ELR (cell line): ENCODE results near the gene DUSP8.
"Not testable (repeated sequence)": the region's sequence is repeated elsewhere in the genome, so short reads cannot be mapped to it uniquely, and the experiment has no call there.

ENCODE experiments used
- DNase-seq: peaks from one replicate; pipeline ENCODE4 v3.0.0-alpha.2; 2015; ENCODE audit warnings: low read depth

The DUSP8 gene

GRCh38 chr11:1513326-1514296 is 58.5 kb downstream of the DUSP8 start:
- DNase-seq, result no peak

DNA sequence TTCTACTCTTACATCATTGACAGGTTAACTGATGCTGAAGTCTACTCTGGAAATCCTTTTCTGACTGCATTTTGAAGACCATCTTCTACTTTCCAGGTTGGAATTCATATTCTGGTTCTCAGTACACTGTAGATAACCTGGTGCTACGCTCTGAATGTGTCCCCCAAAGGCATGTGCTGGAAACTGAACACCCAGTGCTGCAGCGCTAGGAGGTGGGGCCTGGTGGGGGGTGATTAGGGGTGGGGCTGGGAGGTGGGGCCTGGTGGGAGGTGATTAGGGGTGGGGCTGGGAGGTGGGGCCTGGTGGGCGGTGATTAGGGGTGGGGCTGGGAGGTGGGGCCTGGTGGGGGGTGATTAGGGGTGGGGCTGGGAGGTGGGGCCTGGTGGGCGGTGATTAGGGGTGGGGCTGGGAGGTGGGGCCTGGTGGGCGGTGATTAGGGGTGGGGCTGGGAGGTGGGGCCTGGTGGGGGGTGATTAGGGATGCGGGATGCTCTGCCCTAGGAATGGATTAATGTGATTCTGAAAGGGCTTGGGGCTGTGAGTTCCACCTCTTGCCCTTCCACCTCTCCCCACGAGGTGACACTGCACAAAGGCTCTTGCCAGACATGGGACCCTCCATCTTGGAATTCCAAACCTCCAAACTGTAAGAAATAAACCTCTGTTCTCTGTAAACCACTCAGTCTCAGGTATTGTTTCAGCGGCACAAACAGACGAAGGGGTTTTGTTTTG is 59.4 kb downstream of the DUSP8 start:
- DNase-seq, result not testable (repeated sequence)

DNA sequence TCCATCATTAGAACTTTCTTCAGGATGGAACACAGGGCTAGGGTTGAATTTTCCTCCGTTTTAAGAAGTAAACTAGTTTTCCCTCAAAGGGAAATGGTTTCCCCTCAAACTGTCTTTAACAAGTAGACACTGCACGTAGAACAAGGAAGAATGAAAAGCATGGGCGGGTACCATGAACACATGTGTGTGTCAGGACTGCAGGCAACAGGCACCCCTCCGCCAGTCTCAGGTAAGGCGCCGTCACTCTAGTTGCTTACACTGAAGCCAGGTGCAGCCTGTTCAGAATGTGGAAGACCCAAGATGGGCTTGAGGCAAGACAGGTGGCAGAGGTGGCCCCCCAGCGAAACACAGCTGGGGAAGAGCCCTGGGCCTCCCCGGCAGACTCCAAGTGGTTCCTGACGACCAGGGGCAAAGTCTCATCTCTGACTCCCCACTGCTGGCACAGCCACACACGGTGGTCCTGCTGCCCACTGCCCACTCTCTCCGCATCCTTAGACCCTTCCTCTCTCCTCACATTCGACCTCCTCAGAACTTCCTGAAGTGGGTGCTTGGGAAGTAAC is 60.1 kb downstream of the DUSP8 start:
- DNase-seq, result no peak

- no peak for DNase-seq
Observed at GRCh38 chr11:1510928-1511327, 61.1 kb downstream of the DUSP8 start.

GRCh38 chr11:1510351-1510750 is 61.7 kb downstream of the DUSP8 start:
- not testable (repeated sequence) for DNase-seq

GRCh38 chr11:1509626-1510255 is 62.3 kb downstream of the DUSP8 start:
- DNase-seq, result no peak

DNA sequence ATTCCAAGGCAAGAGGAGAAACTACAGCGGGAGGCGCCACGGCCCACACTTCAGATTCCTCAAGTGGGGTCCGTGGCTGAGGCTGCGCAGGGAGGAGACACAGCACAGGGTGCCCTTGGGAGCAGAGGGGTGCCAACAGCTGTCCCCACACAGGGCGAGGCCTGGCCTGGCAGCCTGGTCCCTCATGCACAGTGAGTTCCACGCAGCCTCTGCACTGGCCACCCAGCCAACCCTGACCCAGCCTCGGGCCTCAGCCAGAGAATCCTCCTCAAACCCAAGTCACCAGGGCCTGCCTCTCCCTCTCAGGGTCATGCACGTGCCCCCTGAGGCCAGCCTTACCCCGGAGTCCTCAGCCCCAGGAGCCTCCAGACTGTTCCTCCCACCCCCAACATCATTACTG is 63.1 kb downstream of the DUSP8 start:
- DNase-seq, result no peak

DNA sequence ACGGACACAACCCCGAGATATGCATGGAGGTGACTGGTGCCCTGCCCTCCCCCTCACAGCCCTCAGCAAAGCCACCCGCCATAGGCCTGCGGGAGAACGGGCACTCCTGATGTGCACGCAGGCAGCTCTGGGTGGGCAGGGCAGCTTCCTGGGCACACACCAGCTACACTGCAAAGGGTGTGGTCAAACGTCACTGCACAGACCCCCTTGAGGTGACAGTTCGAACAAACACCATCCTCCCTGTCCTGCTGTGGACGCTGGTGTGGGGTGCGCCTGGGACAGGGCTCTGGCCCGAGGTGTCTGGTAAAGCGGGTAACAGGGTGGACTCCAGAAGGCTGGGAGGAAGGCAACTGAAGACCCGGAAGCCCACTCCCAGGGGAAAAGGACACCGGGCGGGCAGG is 63.6 kb downstream of the DUSP8 start:
- DNase-seq, result no peak

- DNase-seq, result no peak
Observed at GRCh38 chr11:1507381-1508140, 64.5 kb downstream of the DUSP8 start.

- no peak for DNase-seq
Observed at GRCh38 chr11:1506981-1507380, 65.1 kb downstream of the DUSP8 start.

- DNase-seq, result no peak
Observed at GRCh38 chr11:1505480-1505879, 66.6 kb downstream of the DUSP8 start.

GRCh38 chr11:1504581-1505290 is 67.3 kb downstream of the DUSP8 start:
- DNase-seq, result no peak

- DNase-seq, result no peak
Observed at GRCh38 chr11:1504138-1504537, 67.9 kb downstream of the DUSP8 start.
